Stimulated activated CD4-positive, alpha-beta T cell treated with anti-CD3 and anti-CD28 coated beads, TNF-alpha, amount 100 ng/mL, for 48 hours (primary cell): ENCODE results near the gene ITGA3.

Experiments
- DNase-seq, 3 donors: peaks; one replicate each; pipeline ENCODE4 v3.0.0-alpha.2; 2020; ENCODE audit warnings: low read depth in 3 of 3

The ITGA3 gene

DNA sequence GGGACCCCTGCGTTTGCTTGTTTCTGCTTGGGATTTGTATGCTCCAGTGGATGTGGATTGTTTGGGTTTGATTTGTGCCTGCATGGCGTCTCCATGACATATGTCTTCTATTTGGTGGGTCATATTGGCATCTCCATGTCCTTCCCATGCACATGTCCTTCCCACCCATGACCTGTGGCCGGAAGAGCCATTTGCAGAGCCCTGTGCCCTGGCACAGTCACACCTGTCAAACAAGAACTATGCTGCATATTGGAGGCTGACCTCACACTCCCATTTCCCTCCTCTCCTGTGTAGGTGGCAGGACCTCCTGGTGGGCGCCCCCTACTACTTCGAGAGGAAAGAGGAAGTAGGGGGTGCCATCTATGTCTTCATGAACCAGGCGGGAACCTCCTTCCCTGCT is 15.8 kb downstream of the ITGA3 start:
- no peak for DNase-seq

DNA sequence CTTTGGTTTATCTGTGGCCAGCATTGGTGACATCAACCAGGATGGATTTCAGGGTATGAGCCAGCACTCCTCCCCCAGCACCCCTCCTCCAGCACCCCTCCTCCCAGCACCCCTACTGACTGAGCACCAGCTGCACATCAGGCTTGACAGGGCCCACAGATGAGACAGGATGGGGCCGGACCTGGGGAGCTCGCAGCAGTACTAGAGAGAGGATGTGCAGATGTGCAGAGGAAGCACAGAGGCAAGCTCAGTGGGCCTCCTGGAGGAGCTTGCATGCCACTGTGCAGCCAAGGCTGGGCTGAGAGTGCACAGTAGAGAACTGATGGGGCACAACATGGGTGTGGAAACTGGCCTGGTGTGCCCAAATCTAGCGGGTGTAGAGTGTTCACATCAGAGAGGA is 16.2 kb downstream of the ITGA3 start:
- DNase-seq: no peak

DNA sequence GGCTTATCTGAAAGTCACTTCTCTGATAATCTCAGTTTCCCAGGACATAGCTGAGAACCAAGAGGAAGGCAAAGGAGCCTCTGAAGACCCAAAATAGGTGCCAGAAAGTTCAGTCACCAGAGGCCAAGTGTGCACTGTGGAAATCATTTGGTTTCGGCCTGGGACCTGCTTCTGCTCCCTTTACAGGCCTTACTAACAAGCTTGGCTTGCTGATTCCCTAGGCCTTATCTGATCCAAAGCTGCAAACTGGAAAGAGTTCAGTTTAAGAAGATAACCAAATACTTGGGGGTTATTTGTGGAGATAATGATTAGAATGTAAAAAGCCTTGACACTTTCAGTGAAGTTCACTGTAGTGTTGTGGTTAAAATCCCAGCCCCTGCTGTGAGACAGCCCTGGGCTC is 17.0 kb downstream of the ITGA3 start:
- DNase-seq: no peak

DNA sequence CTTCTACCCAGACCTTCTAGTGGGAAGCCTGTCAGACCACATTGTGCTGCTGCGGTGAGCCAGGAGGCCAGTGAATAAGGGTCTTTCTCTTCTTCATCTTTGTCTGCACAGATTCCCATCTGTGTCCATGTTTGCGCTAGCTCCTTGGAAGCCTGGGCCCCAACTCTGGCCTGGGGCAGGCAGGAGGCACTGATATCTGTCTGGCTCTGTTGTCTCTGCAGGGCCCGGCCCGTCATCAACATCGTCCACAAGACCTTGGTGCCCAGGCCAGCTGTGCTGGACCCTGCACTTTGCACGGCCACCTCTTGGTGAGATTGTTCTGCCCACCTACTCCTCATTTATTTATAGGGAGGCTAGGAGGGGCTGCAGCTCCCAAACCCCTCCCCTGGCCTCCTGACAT is 18.3 kb downstream of the ITGA3 start:
- DNase-seq: no peak

DNA sequence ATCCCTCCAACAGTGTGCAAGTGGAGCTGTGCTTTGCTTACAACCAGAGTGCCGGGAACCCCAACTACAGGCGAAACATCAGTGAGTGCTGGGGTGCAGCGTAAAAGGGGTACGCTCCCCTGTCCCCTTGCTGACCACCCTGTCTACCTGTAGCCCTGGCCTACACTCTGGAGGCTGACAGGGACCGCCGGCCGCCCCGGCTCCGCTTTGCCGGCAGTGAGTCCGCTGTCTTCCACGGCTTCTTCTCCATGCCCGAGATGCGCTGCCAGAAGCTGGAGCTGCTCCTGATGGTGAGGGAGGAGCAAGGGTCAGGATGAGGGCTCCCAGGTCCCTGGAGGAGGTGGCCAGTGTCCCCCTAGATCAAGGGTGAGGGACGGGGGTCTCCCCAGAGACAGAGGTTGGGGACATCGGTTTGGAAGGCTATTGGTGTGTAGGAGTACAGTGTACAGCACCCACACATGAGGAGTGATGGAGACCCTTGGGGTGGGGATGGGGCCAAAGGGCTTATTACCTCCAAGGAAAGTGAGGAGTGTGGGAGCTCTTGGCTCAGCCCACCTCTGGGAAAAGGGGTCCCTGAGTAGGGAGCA is 19.6 kb downstream of the ITGA3 start:
- no peak for DNase-seq

DNA sequence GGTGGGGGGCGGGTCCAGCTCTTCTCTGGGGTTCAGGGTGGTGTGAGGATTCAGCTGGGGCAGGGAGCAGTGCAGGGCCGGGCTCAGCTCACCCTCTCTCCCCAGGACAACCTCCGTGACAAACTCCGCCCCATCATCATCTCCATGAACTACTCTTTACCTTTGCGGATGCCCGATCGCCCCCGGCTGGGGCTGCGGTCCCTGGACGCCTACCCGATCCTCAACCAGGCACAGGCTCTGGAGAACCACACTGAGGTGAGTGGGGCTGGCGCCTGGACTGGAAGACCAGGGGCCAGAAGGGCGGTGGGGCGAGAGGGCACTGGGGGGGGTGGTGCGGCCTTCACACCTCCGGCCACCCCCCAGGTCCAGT is 20.3 kb downstream of the ITGA3 start:
- no peak for DNase-seq

DNA sequence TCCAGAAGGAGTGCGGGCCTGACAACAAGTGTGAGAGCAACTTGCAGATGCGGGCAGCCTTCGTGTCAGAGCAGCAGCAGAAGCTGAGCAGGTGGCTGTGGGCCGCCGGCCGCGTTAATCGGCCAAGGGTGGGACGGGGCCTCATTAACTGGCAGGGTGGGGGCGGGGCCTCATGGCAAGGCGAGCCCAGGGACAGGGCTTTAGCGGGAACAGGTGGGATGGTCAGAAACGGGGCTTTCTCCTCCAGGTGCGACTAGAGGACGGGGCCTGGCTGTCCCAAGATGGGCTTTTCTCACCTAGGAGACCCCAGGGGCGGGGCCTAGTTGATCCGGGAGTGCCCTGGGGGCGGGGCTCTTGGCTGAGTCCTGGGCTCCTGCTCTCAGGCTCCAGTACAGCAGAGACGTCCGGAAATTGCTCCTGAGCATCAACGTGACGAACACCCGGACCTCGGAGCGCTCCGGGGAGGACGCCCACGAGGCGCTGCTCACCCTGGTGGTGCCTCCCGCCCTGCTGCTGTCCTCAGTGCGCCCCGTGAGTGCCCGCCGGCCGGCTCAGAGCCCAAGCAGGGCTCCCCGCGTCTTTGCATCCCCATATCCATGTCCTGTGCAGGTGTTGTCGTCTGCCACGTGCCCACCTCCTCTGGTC is 20.8 kb downstream of the ITGA3 start:
- no peak for DNase-seq

DNA sequence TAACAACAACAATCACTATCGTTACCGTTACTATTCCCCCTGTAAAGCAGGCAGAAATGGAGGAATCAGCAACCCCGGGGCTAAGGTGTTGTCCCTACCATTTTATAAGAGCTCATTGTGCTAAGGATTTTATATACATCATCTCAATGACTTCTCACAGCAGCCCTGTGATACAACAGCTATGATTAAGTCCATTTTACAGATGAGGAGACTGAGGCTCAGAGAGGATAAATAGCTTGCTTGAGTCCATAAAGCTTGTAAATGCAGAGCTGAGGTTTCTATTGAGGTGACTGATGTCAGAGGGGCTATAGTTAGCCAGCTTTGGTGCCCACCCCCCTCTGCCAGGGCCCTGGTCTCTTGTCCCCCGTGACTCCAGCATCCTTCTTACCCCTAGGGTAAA is 22.5 kb downstream of the ITGA3 start:
- DNase-seq: no peak

DNA sequence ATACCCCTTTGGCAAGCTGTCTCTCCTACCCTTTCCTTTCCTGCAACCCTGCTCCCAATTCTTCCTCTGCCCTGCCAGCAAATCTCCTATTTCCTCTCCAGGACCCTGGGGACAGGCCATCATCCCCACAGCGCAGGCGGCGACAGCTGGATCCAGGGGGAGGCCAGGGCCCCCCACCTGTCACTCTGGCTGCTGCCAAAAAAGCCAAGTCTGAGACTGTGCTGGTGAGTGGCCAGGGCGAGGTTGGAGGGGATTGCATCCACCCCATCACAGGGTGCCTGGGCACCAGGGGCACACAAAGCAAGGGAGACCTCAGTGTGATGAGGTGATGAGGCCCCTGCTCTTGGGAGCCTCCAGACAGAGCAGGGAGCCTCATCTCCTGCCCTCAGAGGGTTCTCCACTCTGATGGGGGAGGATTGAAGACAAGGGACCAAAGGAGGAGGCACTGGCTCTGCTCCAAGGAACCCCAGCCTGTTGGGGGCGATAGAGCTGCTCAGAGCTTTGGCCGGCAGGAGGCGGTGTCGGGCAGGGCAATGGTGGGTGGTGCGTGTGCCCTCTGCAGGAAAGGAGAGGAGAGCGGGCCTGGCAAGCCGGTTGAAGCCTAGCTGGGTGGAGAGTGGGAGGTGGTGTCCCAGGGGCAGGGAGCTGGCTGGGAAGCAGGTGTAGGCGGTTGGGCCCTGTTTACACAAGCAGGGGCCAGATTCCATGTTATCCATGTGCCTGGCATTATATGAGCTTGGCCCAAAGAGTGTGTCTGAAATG is 23.6 kb downstream of the ITGA3 start:
- DNase-seq: no peak

DNA sequence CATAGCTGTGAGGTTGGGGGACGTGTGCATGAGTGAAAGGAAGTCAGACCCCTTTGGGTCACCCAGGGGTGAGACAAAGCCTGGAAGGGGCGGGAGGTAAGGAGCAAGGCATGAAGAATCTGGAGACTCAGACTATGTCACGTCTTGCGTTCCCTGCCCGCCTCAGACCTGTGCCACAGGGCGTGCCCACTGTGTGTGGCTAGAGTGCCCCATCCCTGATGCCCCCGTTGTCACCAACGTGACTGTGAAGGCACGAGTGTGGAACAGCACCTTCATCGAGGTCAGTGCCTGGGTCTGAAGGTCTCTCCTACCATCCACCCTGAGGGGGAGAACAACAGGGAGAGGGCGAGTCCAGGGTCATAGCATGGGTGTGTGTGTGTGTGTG is 24.2 kb downstream of the ITGA3 start:
- DNase-seq: no peak

DNA sequence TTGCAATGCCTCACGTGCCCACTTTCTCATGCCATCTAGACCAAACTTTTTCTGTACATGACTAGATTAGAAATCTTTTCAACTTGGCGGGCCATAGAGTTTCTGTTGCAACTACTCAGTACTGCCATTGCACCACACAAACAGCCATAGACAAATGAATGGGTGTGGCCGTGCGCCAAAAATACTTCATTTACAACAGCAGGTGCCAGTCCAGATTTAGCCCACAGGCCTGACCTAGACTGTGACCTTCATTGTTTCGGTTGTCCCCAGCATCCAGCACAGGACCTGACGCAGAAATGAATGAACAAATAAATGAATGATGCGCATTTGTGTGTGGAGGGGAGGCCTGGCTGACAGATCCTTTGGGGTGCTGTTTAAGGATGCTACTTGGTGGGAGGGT is 24.9 kb downstream of the ITGA3 start:
- no peak for DNase-seq

DNA sequence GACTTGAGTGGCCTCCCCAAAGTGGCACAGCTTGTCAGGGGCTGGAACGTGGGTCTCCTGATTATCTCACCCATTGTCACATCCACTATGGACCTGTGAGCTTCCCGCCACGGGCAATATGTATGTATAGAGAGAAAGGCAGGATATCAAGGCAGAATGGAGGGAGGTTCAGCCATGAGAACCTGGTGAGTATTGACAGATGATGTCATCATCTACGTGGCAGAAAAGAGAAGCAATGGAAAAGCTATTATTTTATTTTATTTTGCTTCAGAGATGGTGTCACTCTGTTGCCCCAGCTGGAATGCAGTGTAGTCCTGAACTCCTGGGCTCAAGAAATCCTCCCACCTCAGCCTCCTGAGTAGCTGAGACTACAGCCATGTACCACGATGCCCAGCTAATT is 25.8 kb downstream of the ITGA3 start:
- DNase-seq: no peak

DNA sequence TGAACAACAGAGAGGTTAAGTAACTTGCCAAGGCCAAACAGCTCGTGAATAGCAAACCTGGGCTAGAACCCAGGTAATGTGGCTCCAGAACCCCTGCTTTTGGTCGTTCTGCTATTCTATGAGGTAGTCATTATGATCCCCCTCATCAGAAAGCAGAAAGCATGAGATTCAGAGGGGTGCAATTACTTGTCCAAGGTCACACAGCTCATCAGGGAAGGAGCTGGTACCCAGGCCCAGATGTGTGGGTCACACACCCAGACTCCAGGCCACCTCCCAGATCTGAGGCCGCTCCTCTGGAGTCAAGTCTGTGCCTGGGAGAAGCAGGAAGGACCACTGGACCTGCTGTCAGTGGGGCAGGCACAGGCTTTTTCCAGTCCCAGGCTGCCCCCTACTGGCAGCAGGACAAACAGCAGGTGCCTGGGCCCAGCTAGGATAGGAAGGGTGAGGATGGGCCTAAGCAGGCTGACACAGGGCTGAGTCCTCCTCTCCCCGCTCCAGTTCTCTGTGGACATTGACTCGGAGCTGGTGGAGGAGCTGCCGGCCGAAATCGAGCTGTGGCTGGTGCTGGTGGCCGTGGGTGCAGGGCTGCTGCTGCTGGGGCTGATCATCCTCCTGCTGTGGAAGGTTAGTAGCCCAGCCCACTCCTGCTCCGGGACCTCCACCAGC is 31.5 kb downstream of the ITGA3 start:
- DNase-seq: peak; percentile 56 to 66 (median 63)

DNA sequence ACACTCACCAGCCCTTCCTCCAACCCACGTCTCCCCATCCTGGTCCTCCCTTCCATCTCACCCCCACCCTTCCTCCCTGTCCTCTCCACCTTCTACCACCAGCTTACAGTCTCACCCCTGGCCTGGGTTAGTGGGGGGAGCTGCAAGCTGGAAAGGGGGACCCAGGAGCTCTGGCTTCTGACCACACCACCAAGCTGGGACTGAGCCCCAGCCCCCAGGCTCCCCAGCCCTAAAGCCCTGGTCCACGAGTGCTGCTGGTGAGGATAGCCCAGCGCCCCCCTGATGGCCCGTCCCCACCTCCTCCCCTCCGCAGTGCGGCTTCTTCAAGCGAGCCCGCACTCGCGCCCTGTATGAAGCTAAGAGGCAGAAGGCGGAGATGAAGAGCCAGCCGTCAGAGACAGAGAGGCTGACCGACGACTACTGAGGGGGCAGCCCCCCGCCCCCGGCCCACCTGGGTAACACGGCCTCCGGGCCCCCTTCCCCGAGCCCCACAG is 32.0 kb downstream of the ITGA3 start:
- DNase-seq: no peak

DNA sequence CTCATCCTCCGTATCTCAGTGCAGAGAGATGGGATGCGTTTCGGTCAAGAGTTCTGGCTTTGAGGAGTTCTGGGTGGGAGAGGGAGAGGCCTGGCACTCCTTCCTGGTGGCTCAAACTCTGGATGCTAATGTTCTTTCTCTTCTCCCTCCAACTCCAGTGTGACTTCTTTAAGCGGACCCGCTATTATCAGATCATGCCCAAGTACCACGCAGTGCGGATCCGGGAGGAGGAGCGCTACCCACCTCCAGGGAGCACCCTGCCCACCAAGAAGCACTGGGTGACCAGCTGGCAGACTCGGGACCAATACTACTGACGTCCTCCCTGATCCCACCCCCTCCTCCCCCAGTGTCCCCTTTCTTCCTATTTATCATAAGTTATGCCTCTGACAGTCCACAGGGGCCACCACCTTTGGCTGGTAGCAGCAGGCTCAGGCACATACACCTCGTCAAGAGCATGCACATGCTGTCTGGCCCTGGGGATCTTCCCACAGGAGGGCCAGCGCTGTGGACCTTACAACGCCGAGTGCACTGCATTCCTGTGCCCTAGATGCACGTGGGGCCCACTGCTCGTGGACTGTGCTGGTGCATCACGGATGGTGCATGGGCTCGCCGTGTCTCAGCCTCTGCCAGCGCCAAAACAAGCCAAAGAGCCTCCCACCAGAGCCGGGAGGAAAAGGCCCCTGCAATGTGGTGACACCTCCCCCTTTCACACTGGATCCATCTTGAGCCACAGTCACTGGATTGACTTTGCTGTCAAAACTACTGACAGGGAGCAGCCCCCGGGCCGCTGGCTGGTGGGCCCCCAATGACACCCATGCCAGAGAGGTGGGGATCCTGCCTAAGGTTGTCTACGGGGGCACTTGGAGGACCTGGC is 33.3 kb downstream of the ITGA3 start:
- no peak for DNase-seq

DNA sequence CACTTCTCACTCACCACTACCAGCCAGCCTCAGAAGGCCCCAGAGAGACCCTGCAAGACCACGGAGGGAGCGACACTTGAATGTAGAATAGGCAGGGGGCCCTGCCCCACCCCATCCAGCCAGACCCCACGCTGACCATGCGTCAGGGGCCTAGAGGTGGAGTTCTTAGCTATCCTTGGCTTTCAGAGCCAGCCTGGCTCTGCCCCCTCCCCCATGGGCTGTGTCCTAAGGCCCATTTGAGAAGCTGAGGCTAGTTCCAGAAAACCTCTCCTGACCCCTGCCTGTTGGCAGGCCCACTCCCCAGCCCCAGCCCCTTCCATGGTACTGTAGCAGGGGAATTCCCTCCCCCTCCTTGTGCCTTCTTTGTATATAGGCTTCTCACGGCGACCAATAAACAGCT is 34.2 kb downstream of the ITGA3 start:
- no peak for DNase-seq

DNA sequence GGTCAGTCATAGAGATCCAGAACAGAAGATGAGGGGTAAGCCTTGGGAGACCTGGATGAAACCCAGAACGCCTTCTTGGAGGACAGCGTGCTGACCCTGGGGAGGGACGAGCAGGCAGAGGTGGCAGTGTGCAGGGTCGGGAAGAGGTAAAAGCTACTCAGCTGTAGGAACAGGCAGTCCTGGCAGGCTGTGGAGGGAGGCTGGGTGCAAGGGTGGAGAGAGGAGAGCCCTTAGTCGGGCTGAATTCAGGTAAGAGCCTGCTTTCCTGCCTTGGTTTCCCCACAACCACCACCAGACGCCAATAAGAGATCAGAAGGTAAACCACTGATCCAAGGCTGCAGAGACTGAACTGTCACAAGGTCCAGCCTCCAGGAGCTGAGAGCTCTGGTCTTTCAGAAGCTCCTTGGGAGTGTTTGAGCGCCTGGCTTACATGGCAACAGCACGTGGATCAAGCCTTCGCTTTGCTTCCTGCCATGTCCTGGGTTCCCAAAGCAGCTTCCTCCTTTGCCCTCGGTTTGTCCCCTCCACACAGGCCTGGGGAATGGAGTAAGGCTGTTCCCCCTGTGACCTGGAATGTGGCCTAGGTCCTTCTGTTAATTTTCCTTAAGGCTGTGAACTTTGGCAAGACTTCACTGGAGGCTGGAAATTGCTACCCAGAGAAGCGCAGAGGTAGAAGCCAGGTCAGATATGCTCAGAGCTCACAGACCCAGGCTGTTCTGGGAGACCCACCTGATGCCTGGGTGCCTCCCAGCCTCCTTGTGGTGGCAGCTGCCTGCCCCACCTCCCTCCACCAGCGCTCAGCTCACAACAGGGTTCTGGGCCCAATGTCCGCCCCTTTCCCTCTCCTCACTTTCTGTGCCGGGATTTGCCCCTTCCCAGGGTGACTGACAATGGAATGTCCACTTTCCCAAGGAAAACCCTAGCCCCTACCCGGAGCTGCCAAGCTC is 35.3 kb downstream of the ITGA3 start:
- no peak for DNase-seq

DNA sequence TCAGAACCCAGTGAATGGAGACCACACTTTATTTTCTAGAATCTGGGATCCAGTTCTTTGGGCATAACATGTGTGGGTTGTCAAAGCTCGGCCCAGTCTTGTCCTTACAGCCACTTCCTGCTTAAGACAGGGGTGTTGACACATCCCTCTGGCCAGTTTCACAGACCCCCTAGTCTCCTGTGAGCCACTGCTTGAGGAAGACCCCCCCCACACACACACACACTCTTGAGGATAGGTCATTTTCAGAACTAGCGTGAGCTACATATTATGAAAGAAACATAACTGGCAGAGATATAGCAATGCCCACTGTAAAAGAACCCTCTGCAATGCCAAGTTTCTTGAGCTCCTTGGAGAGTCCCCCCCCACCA is 36.0 kb downstream of the ITGA3 start:
- DNase-seq: no peak

DNA sequence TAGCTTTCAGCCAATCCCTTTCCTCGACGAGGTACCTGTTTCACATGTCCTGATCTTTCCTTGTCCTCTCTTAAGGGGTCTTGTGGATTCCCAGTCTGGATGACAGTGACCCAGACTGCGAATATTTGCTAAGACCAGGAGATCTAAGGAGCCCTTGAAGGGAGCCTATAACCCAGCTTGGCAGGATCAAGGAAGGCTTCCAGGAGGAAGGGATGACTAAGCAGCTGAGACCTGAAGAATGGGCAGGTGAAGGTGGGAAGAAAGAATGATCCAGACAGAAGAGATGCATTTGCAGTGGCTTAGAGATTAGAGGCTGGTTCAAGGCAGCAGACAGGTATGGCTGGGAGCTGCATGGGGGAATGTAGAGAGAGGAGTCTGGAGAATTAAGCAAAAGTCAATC is 37.3 kb downstream of the ITGA3 start:
- no peak for DNase-seq

DNA sequence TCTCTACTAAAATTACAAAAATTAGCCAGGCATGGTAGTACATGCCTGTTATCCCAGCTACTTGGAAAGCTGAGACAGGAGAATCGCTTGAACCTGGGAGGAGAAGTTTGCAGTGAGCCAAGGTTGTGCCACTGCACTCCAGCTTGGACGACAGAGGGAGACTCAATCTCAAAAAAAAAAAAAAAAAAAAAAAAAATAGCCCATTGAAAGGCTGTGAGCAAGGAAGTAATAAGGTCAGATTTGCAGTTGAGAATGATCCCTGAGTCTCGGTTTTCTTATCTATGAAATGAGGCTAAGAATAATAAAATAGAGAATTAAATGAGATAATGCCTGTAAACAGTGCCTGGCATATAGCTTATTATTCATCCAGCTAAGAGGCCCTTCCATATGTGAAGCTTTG is 37.9 kb downstream of the ITGA3 start:
- DNase-seq: no peak
